ENCODE data around the gene TEX35.

Gene TEX35

GRCh38 chr1:178542554-178543289 is 29.8 kb downstream of the TEX35 start:
- peak; percentile 87 for DNase-seq
- TF ChIP-seq CTCF (IDR thresholded peaks at IDR 0.05; ENCODE audit: low read length) (peak; percentile 91), EZH2phosphoT487 (IDR thresholded peaks at IDR 0.05; ENCODE audit: low read length) (no peak)
- Histone ChIP-seq H3K9ac (ENCODE audit: low read length) (peak overlapping the region; percentile 52; the same call in 1 of the 2 replicates), H4K20me1 (ENCODE audit: insufficient read depth, low read length) (no peaks in the 10 kb centered on the region), H3F3A (ENCODE audit: insufficient read depth, low read length) (no peaks in the 10 kb centered on the region), H3K4me2 (ENCODE audit: low read depth, low read length) (peak overlapping the region; percentile 88), H3K9me3 (replicated peaks; ENCODE audit: insufficient read depth, low read length) (no peaks in the 10 kb centered on the region), H3K4me3 (ENCODE audit: low read length) (peak overlapping the region; percentile 85), H3K4me1 (ENCODE audit: low read length) (peaks cover 10% of the 10 kb centered on the region), H3K27me3 (replicated peaks; ENCODE audit: insufficient read depth, low read length) (no peaks in the 10 kb centered on the region), H2AFZ (ENCODE audit: low read length) (peak overlapping the region; percentile 99), H3K36me3 (replicated peaks; ENCODE audit: insufficient read depth, low read length) (no peaks in the 10 kb centered on the region), H3K9me2 (replicated peaks; ENCODE audit: insufficient read depth, low read length) (no peaks in the 10 kb centered on the region), H3K79me2 (ENCODE audit: low read length) (no peaks in the 10 kb centered on the region), H3K27ac (ENCODE audit: low read length) (no peak overlapping the region; the same call in 1 of the 2 replicates)

- no peaks in the 10 kb centered on the region for H3K27me3 ChIP-seq (replicated peaks; ENCODE audit: insufficient read depth, low read length)
- H3F3A ChIP-seq (ENCODE audit: insufficient read depth, low read length) = no peaks in the 10 kb centered on the region
- H3K79me2 ChIP-seq (ENCODE audit: low read length) = no peaks in the 10 kb centered on the region
- no peak overlapping the region for H3K27ac ChIP-seq (ENCODE audit: low read length)
- H3K9me2 ChIP-seq (replicated peaks; ENCODE audit: insufficient read depth, low read length) = no peaks in the 10 kb centered on the region
- no peaks in the 10 kb centered on the region for H4K20me1 ChIP-seq (ENCODE audit: insufficient read depth, low read length)
- peak overlapping the region; percentile 52; the same call in 1 of the 2 replicates for H3K9ac ChIP-seq (ENCODE audit: low read length)
- peaks cover 10% of the 10 kb centered on the region for H3K4me1 ChIP-seq (ENCODE audit: low read length)
- peak; percentile 50 for DNase-seq
- peak overlapping the region; percentile 99 for H2AFZ ChIP-seq (ENCODE audit: low read length)
- no peaks in the 10 kb centered on the region for H3K9me3 ChIP-seq (replicated peaks; ENCODE audit: insufficient read depth, low read length)
- H3K4me3 ChIP-seq (ENCODE audit: low read length) = peak overlapping the region; percentile 85
- no peak for TF ChIP-seq EZH2 (optimal IDR thresholded peaks at IDR 0.05; ENCODE audit: low read depth, low read length)
- TF ChIP-seq CTCF (IDR thresholded peaks at IDR 0.05; ENCODE audit: low read length) = no peak
- no peak for TF ChIP-seq EZH2phosphoT487 (IDR thresholded peaks at IDR 0.05; ENCODE audit: low read length)
- H3K36me3 ChIP-seq (replicated peaks; ENCODE audit: insufficient read depth, low read length) = no peaks in the 10 kb centered on the region
- peak overlapping the region; percentile 88 for H3K4me2 ChIP-seq (ENCODE audit: low read depth, low read length)
These were observed 30.3 kb downstream of the TEX35 start for GRCh38 chr1:178543290-178543607.

GRCh38 chr1:178544531-178544930 is 31.6 kb downstream of the TEX35 start:
- no peaks in the 10 kb centered on the region for H3K9me2 ChIP-seq (replicated peaks; ENCODE audit: insufficient read depth, low read length)
- peaks cover 10% of the 10 kb centered on the region for H3K4me1 ChIP-seq (ENCODE audit: low read length)
- H3K27ac ChIP-seq (ENCODE audit: low read length) = no peak overlapping the region
- H4K20me1 ChIP-seq (ENCODE audit: insufficient read depth, low read length) = no peaks in the 10 kb centered on the region
- H3K4me3 ChIP-seq (ENCODE audit: low read length) = no peak overlapping the region
- H3K9me3 ChIP-seq (replicated peaks; ENCODE audit: insufficient read depth, low read length) = no peaks in the 10 kb centered on the region
- H3K79me2 ChIP-seq (ENCODE audit: low read length) = no peaks in the 10 kb centered on the region
- H3K4me2 ChIP-seq (ENCODE audit: low read depth, low read length) = no peak overlapping the region
- no peaks in the 10 kb centered on the region for H3K27me3 ChIP-seq (replicated peaks; ENCODE audit: insufficient read depth, low read length)
- DNase-seq = no peak
- H3F3A ChIP-seq (ENCODE audit: insufficient read depth, low read length) = no peaks in the 10 kb centered on the region
- no peak overlapping the region for H3K9ac ChIP-seq (ENCODE audit: low read length)
- no peaks in the 10 kb centered on the region for H3K36me3 ChIP-seq (replicated peaks; ENCODE audit: insufficient read depth, low read length)
- TF ChIP-seq EZH2 (optimal IDR thresholded peaks at IDR 0.05; ENCODE audit: low read depth, low read length) (no peak), EZH2phosphoT487 (IDR thresholded peaks at IDR 0.05; ENCODE audit: low read length) (no peak), CTCF (IDR thresholded peaks at IDR 0.05; ENCODE audit: low read length) (no peak)
- H2AFZ ChIP-seq (ENCODE audit: low read length) = no peak overlapping the region
